ENCODE measurements around the gene OR1A1.
"Not testable (repeated sequence)": the region's sequence is repeated elsewhere in the genome, so short reads cannot be mapped to it uniquely, and the experiment has no call there.

Gene OR1A1, protein sequence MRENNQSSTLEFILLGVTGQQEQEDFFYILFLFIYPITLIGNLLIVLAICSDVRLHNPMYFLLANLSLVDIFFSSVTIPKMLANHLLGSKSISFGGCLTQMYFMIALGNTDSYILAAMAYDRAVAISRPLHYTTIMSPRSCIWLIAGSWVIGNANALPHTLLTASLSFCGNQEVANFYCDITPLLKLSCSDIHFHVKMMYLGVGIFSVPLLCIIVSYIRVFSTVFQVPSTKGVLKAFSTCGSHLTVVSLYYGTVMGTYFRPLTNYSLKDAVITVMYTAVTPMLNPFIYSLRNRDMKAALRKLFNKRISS

DNA sequence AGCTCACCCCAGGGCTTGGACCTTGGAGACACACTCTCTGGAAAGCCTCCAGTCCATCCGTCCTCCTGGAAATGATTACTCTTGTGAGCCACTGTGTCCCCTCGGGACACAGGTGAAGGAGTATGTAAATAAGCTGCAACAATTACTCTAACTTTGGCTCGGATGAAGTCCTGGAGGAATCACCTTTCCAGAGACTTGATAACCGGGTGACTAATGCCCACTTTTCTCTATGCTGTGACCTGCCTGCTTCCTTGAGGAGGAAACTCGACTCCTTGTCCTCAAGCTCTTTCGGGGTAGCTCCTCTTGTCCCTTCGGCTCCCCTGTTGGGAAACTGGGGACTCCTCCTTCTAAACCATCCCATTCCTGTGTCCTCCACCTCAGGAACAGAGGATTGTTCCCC is at the start of gene OR1A1:
OR1A1 (plus strand) TSS at position 301 of the 400 bp plus-strand sequence. CDS start 7,954 bp downstream, outside the sequence.
- DNase-seq (ENCODE audit: low read depth), result no peak

DNA sequence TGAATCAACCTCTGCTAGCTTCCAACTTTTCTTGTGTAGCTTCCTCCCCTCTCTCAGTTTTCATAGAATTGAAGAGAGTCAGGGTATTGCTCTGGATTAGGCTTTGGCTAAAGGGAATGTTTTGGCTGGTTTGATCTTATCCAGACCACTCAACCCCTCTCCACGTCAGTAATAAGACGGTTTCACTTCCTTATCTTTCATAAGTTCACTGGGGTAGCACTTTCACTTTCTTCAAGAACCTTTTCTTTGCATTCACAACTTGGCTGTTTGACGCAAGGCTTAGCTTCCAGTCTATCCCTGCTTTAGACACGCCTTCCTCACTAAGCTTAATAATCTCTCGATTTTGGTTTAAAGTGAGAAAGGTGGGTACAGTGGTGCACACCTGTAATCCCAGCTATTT is 39.9 kb upstream of the OR1A1 start:
- no peak for DNase-seq (ENCODE audit: low read depth)

DNA sequence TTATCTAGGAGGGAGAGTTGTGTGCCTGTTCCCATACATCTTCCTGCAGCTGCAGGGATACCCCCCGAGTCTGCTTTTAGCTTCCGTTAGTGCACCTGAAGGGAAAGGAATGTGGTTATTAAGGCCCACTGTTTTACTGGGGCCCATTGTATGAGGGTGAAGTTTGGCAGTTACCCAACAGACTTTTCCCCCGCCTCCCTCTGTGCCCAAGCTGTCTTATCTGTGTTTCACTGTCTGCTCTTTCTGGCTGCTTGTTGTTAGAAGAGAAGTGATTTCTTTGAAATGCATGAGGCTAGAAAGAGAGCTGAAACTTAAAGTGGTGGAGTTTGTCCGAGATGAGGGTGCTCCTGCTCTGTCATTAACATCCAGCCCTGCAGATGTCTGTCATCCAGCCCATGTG is 17.5 kb upstream of the OR1A1 start:
- no peak for DNase-seq (ENCODE audit: low read depth)

DNA sequence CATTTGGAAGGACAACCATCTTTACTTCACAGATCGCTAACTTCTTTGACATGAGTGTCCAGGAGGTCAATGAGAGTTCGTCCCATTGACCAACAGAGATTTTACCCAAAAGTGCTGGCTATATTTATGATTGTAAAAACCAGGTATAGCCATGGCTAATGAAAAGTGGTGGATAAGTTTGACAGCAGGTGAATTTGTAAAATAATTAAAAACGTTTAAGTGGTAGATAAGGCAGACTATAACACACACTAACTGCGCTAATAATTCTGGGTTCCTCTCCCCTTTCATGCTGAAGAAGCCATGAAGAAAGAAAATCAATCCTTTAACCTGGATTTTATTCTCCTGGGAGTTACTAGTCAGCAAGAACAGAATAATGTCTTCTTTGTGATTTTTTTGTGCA is 10.2 kb upstream of the OR1A1 start, which contains the start of gene OR1A2:
OR1A2 (plus strand) TSS at position 301 of the 400 bp plus-strand sequence; CDS start at position 301, 0 bp downstream.
- DNase-seq (ENCODE audit: low read depth), result no peak

DNA sequence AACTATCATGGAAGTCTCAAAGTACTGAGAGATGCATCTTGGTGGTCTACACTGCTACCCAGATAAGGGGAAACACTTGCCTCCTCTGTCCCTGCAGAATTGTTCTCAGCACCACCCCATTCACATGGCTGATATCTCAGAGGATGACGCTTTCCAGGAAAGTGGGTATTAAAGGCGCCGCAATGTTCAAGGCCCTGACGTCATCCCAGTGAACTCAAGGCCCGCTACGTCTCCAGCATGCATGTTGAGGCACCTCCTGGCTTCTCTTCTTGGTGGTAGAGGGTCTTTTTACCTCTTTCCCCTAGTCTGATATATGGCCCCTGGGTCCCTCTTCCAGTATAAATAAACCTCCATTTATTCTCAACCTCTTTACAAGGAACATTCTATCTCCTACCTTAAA is 1.0 kb downstream of the OR1A1 start:
- no peak for DNase-seq (ENCODE audit: low read depth)

DNA sequence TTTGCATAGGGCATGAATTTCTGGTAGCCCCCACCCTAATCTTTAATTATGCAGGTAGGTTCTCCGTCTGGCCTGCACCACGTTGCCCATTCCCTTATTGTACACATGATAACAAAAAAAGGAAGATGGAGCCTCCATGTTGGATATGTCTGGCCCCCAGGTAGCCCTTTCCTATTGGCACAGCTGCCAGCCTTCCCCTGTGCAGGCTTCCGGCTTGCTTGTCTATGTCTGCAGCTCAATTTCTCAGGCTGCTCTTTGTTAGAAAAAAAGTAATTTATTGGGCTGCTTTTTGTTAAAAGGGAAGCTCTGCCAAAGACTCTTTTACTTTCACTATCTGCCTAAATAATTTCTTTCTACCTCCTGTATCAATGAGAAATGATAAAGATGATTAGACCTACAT is 5.5 kb downstream of the OR1A1 start:
- no peak for DNase-seq (ENCODE audit: low read depth)

DNA sequence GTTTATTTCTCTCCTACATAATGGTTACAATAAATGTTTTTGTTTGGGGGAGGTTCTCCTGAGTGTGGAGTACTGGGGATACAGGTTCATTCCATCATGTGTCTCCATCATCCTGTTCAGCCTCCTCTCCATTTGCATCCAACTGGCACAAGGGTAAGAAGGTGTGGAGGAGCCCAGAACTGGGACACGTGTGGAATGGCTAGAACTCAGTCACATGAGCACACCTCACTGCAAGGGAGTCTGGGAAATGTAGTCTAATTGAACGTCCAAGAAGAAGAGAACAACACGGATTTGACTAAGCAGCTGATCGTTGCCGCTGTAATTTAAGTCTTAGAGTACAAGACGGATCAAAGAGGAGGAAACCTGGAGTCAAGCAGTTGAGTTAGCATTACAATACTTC is 6.1 kb downstream of the OR1A1 start:
- no peak for DNase-seq (ENCODE audit: low read depth)

DNA sequence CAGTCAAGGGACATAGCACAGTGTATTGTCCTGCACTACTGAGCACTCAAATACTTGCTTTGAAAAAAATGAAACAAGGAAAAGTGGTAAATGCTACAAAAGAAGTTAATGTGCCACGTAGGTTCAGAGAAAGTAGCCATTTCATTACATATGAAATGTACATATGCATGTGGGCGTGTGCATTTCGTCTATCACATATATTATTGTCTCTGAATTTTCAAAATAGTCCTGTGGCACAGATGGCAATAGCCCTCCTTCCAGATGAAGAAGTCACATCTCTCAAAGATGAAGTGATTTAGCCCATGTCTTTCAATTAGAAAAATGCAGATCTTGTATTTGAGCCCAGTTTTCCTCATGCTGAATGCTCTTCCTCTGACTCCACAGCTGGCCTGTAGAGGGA is 12.5 kb downstream of the OR1A1 start:
- DNase-seq (ENCODE audit: low read depth), result not testable (repeated sequence)

DNA sequence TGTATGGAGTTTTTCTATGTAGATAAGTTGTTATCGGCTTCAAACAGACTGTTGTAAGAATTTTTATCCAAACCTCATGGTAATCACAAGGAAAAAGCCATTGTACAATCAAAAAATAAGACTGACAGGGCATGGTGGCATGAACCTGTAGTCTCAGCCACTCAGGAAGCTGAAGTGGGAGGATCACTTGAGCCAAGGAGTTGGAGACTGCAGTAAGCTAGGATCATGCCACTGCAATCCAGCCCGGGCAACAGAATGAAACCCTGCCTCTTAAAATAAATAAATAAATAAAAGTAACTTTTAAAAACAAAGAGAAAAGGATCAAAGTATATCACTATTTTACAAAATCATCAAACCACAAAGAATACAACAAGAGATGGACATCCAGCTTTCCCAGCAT is 14.4 kb downstream of the OR1A1 start:
- no peak for DNase-seq (ENCODE audit: low read depth)

DNA sequence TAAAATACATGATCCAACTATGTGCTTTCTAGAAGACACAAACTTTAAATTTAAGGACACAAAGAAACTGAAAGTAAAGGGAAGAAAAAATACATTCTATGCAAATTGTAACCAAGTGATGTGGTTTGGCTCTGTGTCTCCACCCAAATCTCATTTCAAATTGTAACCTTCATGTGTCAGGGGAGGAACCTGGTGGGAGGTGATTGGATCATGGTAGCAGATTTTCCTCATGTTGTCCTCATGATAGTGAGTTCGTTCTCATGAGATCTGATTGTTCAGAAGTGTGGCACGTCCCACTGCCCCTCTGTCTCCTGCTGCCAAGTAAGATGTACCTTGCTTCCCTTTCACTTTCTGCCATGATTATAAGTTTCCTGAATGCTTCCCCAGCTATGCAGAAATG is 15.0 kb downstream of the OR1A1 start:
- no peak for DNase-seq (ENCODE audit: low read depth)

DNA sequence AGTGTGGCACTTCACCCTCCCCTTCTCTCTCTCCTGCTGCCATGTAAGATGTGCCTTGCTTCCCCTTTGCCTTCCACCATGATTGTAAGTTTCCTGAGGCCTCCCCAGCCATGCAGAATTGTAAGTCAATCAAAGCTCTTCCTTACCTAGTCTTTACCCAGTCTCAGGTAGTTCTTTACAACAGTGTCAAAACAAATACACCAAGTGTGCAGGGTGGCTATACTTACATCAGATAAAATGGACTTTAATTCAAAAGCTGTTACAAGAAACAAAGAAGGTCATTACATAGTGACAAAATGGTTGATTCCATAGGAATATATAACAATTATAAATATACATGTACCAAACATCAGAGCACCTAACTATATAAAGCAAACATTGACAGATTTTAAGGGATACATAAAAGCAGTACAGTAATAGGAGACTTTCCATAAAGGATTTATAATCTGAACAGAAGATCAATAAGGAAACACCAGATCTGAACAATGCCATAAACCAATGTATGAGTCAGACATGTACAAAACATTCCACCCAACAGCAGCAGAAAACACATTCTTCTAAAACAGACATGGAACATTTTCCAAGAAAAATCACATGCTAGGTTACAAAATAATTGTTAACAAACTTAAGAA is 17.4 kb downstream of the OR1A1 start:
- not testable (repeated sequence) for DNase-seq (ENCODE audit: low read depth)

DNA sequence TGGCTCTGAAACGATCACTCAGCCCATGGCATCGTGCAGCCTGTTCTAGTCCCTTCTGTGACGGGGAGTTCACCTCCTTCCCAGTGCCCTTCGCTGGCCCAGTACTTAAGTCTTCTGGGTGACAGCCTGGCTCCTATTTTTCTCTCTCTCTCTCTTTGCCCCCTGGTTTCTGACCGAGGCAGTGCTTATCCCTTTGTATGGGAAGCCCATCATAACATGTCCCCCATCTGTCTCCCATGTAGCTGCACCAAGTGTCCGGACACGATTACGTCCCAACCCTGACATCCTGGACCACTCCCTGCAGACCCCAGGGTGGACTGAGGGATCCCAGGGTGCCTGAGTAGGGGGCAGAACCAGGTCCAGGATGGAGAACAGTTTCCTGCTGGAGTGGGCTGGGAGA is 24.8 kb downstream of the OR1A1 start:
- not testable (repeated sequence) for DNase-seq (ENCODE audit: low read depth)

DNA sequence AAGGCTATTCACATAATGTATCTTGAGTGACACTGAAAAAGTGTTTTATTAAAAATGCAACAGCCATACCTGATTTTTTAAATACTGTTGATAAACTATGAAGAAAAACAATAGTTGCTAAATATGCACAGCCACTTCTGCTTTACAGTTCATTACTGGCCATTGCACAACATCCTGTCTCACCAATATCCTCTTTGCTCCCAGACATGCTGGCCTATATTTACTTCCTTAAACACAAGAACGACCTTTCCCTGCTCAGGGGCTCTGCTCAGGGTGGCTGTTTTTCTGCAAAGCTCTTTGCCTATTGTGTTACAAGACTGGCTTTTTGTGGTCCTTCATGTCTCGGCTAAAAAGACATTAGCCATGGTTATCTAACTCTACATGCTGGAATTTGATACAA is 31.2 kb downstream of the OR1A1 start:
- DNase-seq (ENCODE audit: low read depth), result not testable (repeated sequence)

DNA sequence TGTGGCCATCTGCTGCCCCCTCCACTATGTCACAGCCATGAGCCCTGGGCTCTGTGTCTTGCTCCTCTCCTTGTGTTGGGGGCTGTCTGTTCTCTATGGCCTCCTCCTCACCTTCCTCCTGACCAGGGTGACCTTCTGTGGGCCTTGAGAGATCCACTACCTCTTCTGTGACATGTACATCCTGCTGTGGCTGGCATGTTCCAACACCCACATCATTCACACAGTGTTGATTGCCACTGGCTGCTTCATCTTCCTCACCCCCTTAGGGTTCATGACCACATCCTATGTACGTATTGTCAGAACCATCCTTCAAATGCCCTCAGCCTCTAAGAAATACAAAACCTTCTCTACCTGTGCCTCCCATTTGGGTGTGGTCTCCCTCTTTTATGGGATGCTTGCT is 33.6 kb downstream of the OR1A1 start:
- not testable (repeated sequence) for DNase-seq (ENCODE audit: low read depth)

DNA sequence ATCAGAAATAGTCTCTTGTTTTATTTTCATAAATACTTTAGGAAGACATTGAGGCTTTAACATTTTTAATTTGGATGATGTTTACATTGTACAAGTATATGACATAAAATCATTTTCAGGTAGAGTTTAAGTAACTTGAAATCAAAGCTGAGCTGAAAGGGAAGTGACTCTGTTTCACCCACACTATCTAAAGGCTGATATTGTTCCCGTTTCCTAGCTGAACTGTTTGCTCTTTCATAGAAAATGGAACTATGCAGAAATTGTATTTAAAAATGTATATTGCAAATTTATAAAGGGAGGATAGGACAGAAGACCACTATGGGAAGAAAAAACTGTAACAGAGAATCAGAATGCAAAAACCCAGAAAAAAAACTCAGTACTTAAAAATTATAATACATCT is 37.4 kb downstream of the OR1A1 start:
- DNase-seq (ENCODE audit: low read depth), result not testable (repeated sequence)

DNA sequence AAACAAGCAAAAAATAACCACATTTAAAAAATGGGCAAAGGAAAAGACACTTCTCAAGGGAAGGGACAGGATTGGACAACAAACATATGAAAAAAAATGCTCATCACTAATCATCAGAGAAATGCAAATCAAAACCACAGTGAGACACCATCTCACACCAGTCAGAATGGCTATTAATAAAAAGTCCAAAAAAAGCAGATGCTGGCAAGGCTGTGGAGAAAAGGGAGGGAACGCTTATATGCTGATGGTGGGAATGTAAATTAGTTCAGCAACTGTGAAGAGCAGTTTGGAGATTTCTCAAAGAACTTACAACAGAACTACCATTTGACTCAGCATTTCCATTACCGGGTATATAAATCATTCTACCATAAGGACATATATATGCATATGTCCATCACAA is 41.5 kb downstream of the OR1A1 start:
- DNase-seq (ENCODE audit: low read depth), result not testable (repeated sequence)

DNA sequence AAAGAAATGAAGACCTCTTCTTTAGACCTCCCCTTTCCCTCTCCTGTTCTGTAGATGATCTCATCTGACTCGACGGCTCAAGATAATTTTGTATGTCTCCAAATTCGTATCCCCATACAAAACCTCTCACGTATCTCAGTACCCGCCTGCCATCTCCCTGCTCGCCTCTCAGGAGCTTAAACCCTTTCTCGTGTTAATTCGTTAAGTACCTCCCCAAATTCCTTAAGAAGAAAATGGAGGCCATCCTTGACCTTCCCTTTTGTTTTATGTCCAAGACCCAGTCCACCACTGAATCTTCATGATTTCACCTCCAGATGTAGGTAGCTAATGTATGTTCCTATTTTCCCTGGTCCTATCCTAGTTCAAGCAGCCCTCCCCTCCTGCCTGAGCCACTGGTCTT is 49.1 kb downstream of the OR1A1 start:
- DNase-seq (ENCODE audit: low read depth), result no peak

DNA sequence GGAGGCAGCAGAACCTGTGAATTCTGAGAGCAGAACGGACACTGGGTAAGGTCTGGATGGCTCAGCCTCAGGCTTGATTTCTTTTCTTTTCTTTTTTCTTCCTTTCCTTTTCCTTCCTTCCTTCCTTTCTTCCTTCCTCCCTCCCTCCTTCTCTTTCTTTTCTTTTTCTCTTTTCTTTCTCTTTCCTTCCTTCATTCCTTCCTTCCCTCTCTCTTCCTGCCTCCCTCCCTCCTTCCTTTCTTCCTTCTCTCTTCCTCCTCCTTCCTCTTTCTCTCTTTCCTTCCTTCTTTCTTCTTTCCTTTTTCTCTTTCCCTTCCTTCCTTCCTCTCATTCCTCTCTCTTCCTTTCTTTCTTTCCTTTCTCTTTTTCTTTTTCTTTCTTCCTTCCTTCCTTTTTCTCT is 52.7 kb downstream of the OR1A1 start:
- DNase-seq (ENCODE audit: low read depth), result no peak

DNA sequence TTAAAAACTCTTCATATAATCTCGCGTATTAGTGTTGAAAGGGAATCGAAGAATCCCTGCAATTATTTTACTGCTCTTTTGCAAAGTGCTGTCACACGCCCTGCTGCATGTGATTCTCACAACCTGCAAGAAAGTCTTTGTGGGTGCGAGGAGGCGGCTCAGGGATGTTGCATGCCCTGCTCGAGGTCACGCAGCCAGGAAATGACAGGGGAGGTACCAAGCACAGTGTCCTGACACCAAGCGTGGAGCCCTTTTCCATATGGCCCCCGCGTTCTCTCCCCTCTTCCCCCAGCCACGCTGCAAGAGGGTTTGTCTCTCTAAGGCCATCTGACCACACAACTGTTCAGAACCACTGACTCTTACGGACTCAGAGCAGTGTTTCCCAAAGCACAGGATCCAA is 53.1 kb downstream of the OR1A1 start:
- no peak for DNase-seq (ENCODE audit: low read depth)
